IMR-90 (cell line): ENCODE data around the gene PCID2. TPM values are rescaled to one million over a fixed set of nuclear protein-coding genes. Genes with fewer than 3 reads are reported as not detected.
A peak's percentile ranks its signal among the peaks of the same experiment; 100 is the strongest.

Experiments used
- ATAC-seq: fragments of 200-7000 bp; cut with Tn5 transposase; 2 replicates; pipeline ENCODE4 v1.9.1; 2020; ENCODE audit warnings: low read depth, mild to moderate bottlenecking, moderate library complexity
- BruUV-seq: library from RNA; stranded (reverse); fragments of 400-500 nt; replicated peaks from 2 replicates; lab custom pipeline; 2021; lab: Mats Ljungman, UMichigan
- CTCF ChIA-PET: fragments of 300-600 bp; formaldehyde crosslinking; extraction: SDS; loops from one replicate; lab custom pipeline; 2021; ENCODE audit warnings: antibody characterized with exemption; lab: Yijun Ruan, JAX
- POLR2A ChIA-PET: fragments of 300-600 bp; sonication (Branson Sonifier 250); formaldehyde crosslinking; loops from one replicate; lab custom pipeline; 2022; ENCODE audit warnings: antibody characterized with exemption; ENCODE audit not compliant: unreplicated experiment; lab: Charles Lee
- DNase-seq: peaks from one replicate; pipeline ENCODE4 v3.0.0; 2013
- H2AFZ ChIP-seq: replicated peaks from 2 replicates; pipeline ENCODE3; 2013; ENCODE audit warnings: low read length, mild to moderate bottlenecking; ENCODE audit not compliant: poor library complexity
- H2AK5ac ChIP-seq: 2 replicates; pipeline ENCODE4 v1.6.1; 2013; ENCODE audit warnings: low read depth, low read length, inconsistent platforms
- H2AK9ac ChIP-seq: replicated peaks from 2 replicates; pipeline ENCODE3; 2013; ENCODE audit warnings: mild to moderate bottlenecking, low read depth, low read length, moderate library complexity; ENCODE audit not compliant: poor library complexity
- H2BK120ac ChIP-seq: 2 replicates; pipeline ENCODE4 v1.6.1; 2013; ENCODE audit warnings: low read depth, low read length, inconsistent platforms
- H2BK15ac ChIP-seq: 3 replicates; pipeline ENCODE4 v1.6.1; 2013; ENCODE audit warnings: low read depth, low read length, inconsistent platforms
- H2BK20ac ChIP-seq: 2 replicates; pipeline ENCODE4 v1.6.1; 2013; ENCODE audit warnings: low read depth, mild to moderate bottlenecking, inconsistent platforms, low read length, moderate library complexity
- H2BK5ac ChIP-seq: 2 replicates; pipeline ENCODE4 v1.6.1; 2013; ENCODE audit warnings: mild to moderate bottlenecking, low read depth, low read length, inconsistent platforms; ENCODE audit not compliant: poor library complexity, severe bottlenecking
- H3K14ac ChIP-seq: replicated peaks from 2 replicates; pipeline ENCODE4 v1.6.1; 2013; ENCODE audit warnings: low read depth, low read length, inconsistent platforms
- H3K18ac ChIP-seq: 2 replicates; pipeline ENCODE4 v1.6.1; 2013; ENCODE audit warnings: low read depth, low read length, control low read depth
- H3K23ac ChIP-seq: 2 replicates; pipeline ENCODE4 v1.6.1; 2013; ENCODE audit warnings: low read depth, low read length, inconsistent platforms
- H3K27ac ChIP-seq: 2 replicates; pipeline ENCODE4 v1.5.1; 2013; ENCODE audit warnings: mild to moderate bottlenecking, control low read depth, low read length; ENCODE audit not compliant: insufficient read depth
- H3K27me3 ChIP-seq: 2 replicates; pipeline ENCODE4 v1.6.1; 2013; ENCODE audit warnings: low read length; ENCODE audit not compliant: control insufficient read depth, insufficient read depth
- H3K36me3 ChIP-seq: 2 replicates; pipeline ENCODE4 v1.6.1; 2013; ENCODE audit warnings: low read length, mixed read lengths; ENCODE audit not compliant: control insufficient read depth, insufficient read depth
- H3K4ac ChIP-seq: 2 replicates; pipeline ENCODE4 v1.6.1; 2013; ENCODE audit warnings: low read depth, low read length, inconsistent platforms
- H3K4me1 ChIP-seq: 2 replicates; pipeline ENCODE4 v1.6.1; 2013; ENCODE audit warnings: low read length, mixed read lengths; ENCODE audit not compliant: control insufficient read depth, insufficient read depth
- H3K4me2 ChIP-seq: 2 replicates; pipeline ENCODE4 v1.6.1; 2013; ENCODE audit warnings: low read depth, mild to moderate bottlenecking, control low read depth, low read length, moderate library complexity
- H3K4me3 ChIP-seq: 2 replicates; pipeline ENCODE4 v1.5.1; 2013; ENCODE audit warnings: low read depth, mild to moderate bottlenecking, control low read depth, low read length, moderate library complexity; ENCODE audit not compliant: insufficient read depth
- H3K56ac ChIP-seq: 2 replicates; pipeline ENCODE4 v1.6.1; 2013; ENCODE audit warnings: low read length, inconsistent platforms; ENCODE audit not compliant: insufficient read depth; ENCODE audit errors: extremely low read depth
- H3K79me1 ChIP-seq, 2 experiments: 2 replicates each; pipeline ENCODE4 v1.6.1; 2013; ENCODE audit warnings: low read length in 2 of 2, inconsistent platforms in 1 of 2, low read depth in 1 of 2
- H3K9ac ChIP-seq: 2 replicates; pipeline ENCODE4 v1.6.1; 2013; ENCODE audit warnings: low read depth, low read length, control low read depth
- H3K9me1 ChIP-seq: 2 replicates; pipeline ENCODE4 v1.6.1; 2013; ENCODE audit warnings: low read length, inconsistent platforms; ENCODE audit not compliant: insufficient read depth
- H3K9me3 ChIP-seq: 2 replicates; pipeline ENCODE4 v1.6.1; 2013; ENCODE audit warnings: low read length; ENCODE audit not compliant: control insufficient read depth, insufficient read depth
- H4K20me1 ChIP-seq: 2 replicates; pipeline ENCODE4 v1.6.1; 2013; ENCODE audit warnings: low read length, inconsistent platforms; ENCODE audit not compliant: insufficient read depth
- H4K5ac ChIP-seq: 2 replicates; pipeline ENCODE4 v1.6.1; 2013; ENCODE audit warnings: mild to moderate bottlenecking, low read depth, low read length, control low read depth
- H4K8ac ChIP-seq, 2 experiments: 2 replicates each; pipeline ENCODE4 v1.6.1; 2013; ENCODE audit warnings: low read depth in 2 of 2, low read length in 2 of 2, control low read depth in 1 of 2, inconsistent platforms in 1 of 2
- H4K91ac ChIP-seq: 2 replicates; pipeline ENCODE4 v1.6.1; 2013; ENCODE audit warnings: low read depth, low read length, inconsistent platforms; ENCODE audit not compliant: insufficient read depth
- CTCF ChIP-seq: conservative IDR thresholded peaks from 2 replicates; pipeline ENCODE4 v1.5.1; 2012; ENCODE audit warnings: mild to moderate bottlenecking, low read depth, low read length, improper control_type of control experiment
- ELK1 ChIP-seq: fragments of 150-350 bp; IDR thresholded peaks from 2 replicates; pipeline ENCODE4 v1.6.1; 2016; ENCODE audit warnings: low read depth, mild to moderate bottlenecking, low read length, moderate library complexity, borderline replicate concordance
- MAFK ChIP-seq: IDR thresholded peaks from 2 replicates; pipeline ENCODE4 v1.6.1; 2012; ENCODE audit warnings: low read depth, low read length, improper control_type of control experiment
- MAZ ChIP-seq: IDR thresholded peaks from 2 replicates; pipeline ENCODE4 v1.6.1; 2012; ENCODE audit warnings: low read depth, mild to moderate bottlenecking, low read length, improper control_type of control experiment, moderate library complexity, borderline replicate concordance
- NFE2L2 ChIP-seq: fragments of 150-350 bp; IDR thresholded peaks from 2 replicates; pipeline ENCODE4 v1.6.1; 2016; ENCODE audit warnings: low read depth, mild to moderate bottlenecking, low read length
- RAD21 ChIP-seq: IDR thresholded peaks from 2 replicates; pipeline ENCODE4 v1.6.1; 2012; ENCODE audit warnings: low read length, improper control_type of control experiment
- RCOR1 ChIP-seq: IDR thresholded peaks from 2 replicates; pipeline ENCODE4 v1.6.1; 2012; ENCODE audit warnings: mild to moderate bottlenecking, low read length, improper control_type of control experiment; ENCODE audit not compliant: insufficient replicate concordance
- RFX5 ChIP-seq: IDR thresholded peaks from 2 replicates; pipeline ENCODE4 v1.8.0; 2012; ENCODE audit warnings: low read depth, mild to moderate bottlenecking, low read length, moderate library complexity
- USF2 ChIP-seq: fragments of 150-350 bp; IDR thresholded peaks from 2 replicates; pipeline ENCODE4 v1.6.1; 2017; ENCODE audit warnings: mild to moderate bottlenecking, antibody characterized with exemption, low read length, low read depth
- WGBS, 2 experiments: methylation state at CpG; one replicate each; pipeline versions ENCODE4 v1.1.5 to v1.1.7; 2013; ENCODE audit warnings: missing lambda C conversion rate in 2 of 2; ENCODE audit not compliant: insufficient read length in 1 of 2; ENCODE audit errors: extremely low coverage in 2 of 2; 5-methylcytosine and 5-hydroxymethylcytosine counted together
- dilution Hi-C: fragments of 300-500 bp; cut with HindIII; formaldehyde crosslinking; loops from one replicate; pipeline ENCODE4 v1.14.3; 2018; ENCODE audit warnings: low sequenced_read_pairs; ENCODE audit not compliant: unreplicated experiment
- in situ Hi-C: fragments of 300-500 bp; cut with MboI; formaldehyde crosslinking; loops from 3 replicates; pipeline ENCODE4 v1.14.3; 2019; ENCODE audit warnings: low sequenced_read_pairs, inconsistent platforms, mixed read lengths
- intact Hi-C: fragments of 100-400 bp; cut with micrococcal nuclease; formaldehyde crosslinking; loops from 2 replicates; pipeline ENCODE4 v1.10.0; 2022
- polyA plus RNA-seq, 3 experiments: library from polyadenylated mRNA; depleted of rRNA; stranded (reverse); fragments of >200 nt; gene quantifications; 2 replicates each; pipeline ENCODE4 v1.2.3, GENCODE V29; 2012; ENCODE audit warnings: low replicate concordance in 1 of 3
- total RNA-seq: library from RNA; depleted of rRNA; stranded (reverse); fragments of >200 nt; gene quantifications from 2 replicates; pipeline ENCODE4 v1.2.3, GENCODE V29; 2012

The PCID2 gene
- total and polyA plus RNA-seq, 2 of the 4 experiments (the other 2 are of a cell fraction): 83.5 to 90.9 TPM

DNA sequence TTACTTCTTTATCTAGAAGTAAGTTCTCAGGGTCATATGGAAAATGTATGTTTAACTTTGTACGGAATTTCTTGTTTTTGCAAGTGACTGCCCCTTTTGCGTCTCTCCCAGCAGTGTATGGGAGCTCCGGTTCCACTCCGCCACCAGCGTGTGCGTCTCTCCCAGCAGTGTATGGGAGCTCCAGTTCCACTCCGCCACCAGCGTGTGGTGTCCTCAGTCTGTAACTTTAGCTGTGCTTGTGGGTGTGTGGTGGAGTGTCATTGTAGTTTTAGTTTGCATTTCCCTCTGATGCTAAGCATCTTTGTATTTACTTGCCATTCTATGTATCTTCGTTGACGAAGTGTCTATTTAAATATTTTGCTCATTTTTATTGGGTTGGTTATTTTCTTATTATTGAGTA is 3.3 kb upstream of the PCID2 start:
- no peak overlapping the region for H3K4me2 ChIP-seq
- no peak overlapping the region for H4K8ac ChIP-seq
- H3K9ac ChIP-seq: no peak overlapping the region
- TF ChIP-seq RFX5 (no peak), RAD21 (no peak), MAFK (no peak), USF2 (no peak), CTCF (0 out of 2 replicates have a peak, but pooled peaks have one; percentile 12), ELK1 (no peak), NFE2L2 (no peak), RCOR1 (no peak), MAZ (no peak)
- peaks cover 26% of the 10 kb centered on the region for H3K9me1 ChIP-seq
- POLR2A ChIA-PET: no interaction called here
- H2BK20ac ChIP-seq: no peak overlapping the region
- no peak overlapping the region for H2AK9ac ChIP-seq
- peaks cover 5% of the 10 kb centered on the region for H3K36me3 ChIP-seq
- no TSS peak for BruUV-seq
- H4K91ac ChIP-seq: no peak overlapping the region
- in situ Hi-C loops (no loop called here), dilution Hi-C loops (no loop called here), intact Hi-C loops (loop anchor here (2.0 kb wide), 1 partner anchor 59 kb away; no protein-coding TSS in a partner anchor)
- H2BK120ac ChIP-seq: no peak overlapping the region
- H3K56ac ChIP-seq: no peak overlapping the region
- DNase-seq: no peak
- no peak overlapping the region for H3K18ac ChIP-seq
- no peak overlapping the region for H2BK15ac ChIP-seq
- CTCF ChIA-PET: no interaction called here
- peaks cover 2 to 50% of the 10 kb centered on the region in 2 experiments for H3K79me1 ChIP-seq
- H3K4ac ChIP-seq: no peak overlapping the region
- peaks cover 27% of the 10 kb centered on the region for H3K4me1 ChIP-seq
- no peak overlapping the region for H4K5ac ChIP-seq
- no peaks in the 10 kb centered on the region for H3K27me3 ChIP-seq
- H4K20me1 ChIP-seq: peaks cover 59% of the 10 kb centered on the region
- no peak overlapping the region for H2AK5ac ChIP-seq
- H3K14ac ChIP-seq: no peak overlapping the region
- no peak overlapping the region for H2AFZ ChIP-seq
- H2BK5ac ChIP-seq: no peak overlapping the region
- WGBS, 2 experiments: 89% methylated on average over 3 of the region's 10 CpGs; no CpG with 5 or more reads in 1 of the 2 experiments
- ATAC-seq: no peak
- no peak overlapping the region for H3K4me3 ChIP-seq
- H3K27ac ChIP-seq: no peak overlapping the region
- no peak overlapping the region for H3K23ac ChIP-seq
- no peaks in the 10 kb centered on the region for H3K9me3 ChIP-seq
